ENCODE measurements around the gene OASL.

Gene OASL

DNA sequence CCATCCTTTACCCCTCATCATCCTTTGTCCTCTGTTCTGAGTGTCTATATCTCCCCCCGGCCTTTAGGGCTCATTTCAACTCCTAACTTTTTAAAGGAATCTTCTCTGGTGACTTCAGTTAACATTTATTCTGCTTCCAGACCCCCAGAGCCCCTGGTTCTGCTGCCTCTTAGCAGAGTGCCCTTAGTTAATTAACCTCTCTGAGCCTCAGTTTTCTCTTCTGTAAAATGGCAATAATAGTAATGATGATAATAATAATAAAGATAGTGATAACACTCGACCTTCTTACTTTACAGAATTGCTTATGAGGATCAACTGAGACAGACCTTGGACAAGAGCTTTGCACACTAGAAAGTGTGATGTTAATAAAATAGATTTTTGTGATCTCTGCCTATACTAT is 16.3 kb downstream of the OASL start:
- TF ChIP-seq TAF1 (IDR thresholded peaks at IDR 0.05; ENCODE audit: low read depth) (no peak), TCF12 (IDR thresholded peaks at IDR 0.05; ENCODE audit: low read depth) (no peak), CREB1 (IDR thresholded peaks at IDR 0.05; ENCODE audit: low read depth) (no peak), EP300 (IDR thresholded peaks at IDR 0.05; ENCODE audit: borderline replicate concordance) (no peak), NFIC (IDR thresholded peaks at IDR 0.05) (no peak), EGR1 (IDR thresholded peaks at IDR 0.05) (no peak), YY1 (IDR thresholded peaks at IDR 0.05; ENCODE audit: low read depth) (no peak), CEBPB (IDR thresholded peaks at IDR 0.05) (no peak), ZBTB7A (IDR thresholded peaks at IDR 0.05; ENCODE audit: low read depth) (no peak), FOXM1 (IDR thresholded peaks at IDR 0.05; ENCODE audit: borderline replicate concordance, low read depth) (no peak), RAD21 (IDR thresholded peaks at IDR 0.05; ENCODE audit: low read depth) (no peak), TEAD4 (IDR thresholded peaks at IDR 0.05) (no peak)
- TF ChIP-seq, protein P1, sequence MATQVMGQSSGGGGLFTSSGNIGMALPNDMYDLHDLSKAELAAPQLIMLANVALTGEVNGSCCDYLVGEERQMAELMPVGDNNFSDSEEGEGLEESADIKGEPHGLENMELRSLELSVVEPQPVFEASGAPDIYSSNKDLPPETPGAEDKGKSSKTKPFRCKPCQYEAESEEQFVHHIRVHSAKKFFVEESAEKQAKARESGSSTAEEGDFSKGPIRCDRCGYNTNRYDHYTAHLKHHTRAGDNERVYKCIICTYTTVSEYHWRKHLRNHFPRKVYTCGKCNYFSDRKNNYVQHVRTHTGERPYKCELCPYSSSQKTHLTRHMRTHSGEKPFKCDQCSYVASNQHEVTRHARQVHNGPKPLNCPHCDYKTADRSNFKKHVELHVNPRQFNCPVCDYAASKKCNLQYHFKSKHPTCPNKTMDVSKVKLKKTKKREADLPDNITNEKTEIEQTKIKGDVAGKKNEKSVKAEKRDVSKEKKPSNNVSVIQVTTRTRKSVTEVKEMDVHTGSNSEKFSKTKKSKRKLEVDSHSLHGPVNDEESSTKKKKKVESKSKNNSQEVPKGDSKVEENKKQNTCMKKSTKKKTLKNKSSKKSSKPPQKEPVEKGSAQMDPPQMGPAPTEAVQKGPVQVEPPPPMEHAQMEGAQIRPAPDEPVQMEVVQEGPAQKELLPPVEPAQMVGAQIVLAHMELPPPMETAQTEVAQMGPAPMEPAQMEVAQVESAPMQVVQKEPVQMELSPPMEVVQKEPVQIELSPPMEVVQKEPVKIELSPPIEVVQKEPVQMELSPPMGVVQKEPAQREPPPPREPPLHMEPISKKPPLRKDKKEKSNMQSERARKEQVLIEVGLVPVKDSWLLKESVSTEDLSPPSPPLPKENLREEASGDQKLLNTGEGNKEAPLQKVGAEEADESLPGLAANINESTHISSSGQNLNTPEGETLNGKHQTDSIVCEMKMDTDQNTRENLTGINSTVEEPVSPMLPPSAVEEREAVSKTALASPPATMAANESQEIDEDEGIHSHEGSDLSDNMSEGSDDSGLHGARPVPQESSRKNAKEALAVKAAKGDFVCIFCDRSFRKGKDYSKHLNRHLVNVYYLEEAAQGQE (IDR thresholded peaks at IDR 0.05; ENCODE audit: low read depth) = no peak
- TF ChIP-seq, protein P2, sequence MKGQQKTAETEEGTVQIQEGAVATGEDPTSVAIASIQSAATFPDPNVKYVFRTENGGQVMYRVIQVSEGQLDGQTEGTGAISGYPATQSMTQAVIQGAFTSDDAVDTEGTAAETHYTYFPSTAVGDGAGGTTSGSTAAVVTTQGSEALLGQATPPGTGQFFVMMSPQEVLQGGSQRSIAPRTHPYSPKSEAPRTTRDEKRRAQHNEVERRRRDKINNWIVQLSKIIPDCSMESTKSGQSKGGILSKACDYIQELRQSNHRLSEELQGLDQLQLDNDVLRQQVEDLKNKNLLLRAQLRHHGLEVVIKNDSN (IDR thresholded peaks at IDR 0.05) = no peak
- TF ChIP-seq, protein P3, sequence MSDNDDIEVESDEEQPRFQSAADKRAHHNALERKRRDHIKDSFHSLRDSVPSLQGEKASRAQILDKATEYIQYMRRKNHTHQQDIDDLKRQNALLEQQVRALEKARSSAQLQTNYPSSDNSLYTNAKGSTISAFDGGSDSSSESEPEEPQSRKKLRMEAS (IDR thresholded peaks at IDR 0.05) = no peak

DNA sequence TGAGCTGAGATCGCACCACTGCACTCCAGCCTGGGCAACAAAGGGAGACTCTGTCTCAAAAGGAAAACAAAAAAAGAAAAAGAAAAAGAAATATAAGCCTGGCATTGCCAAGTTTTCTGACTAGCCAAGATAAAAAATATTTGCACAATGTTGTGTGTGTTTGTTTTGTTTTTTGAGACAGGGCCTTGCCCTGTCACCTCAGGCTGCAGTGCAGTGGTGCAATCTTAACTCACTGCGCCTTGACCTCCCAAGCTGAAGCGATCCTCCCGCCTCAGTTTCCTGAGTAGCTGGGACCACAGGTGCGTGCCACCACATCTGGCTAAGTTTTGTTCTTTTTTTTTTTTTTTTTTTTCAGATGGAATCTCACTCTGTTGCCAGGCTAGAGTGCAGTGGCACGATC is 17.3 kb downstream of the OASL start:
- TF ChIP-seq NFIC (IDR thresholded peaks at IDR 0.05) (no peak), CREB1 (IDR thresholded peaks at IDR 0.05; ENCODE audit: low read depth) (no peak), ZBTB7A (IDR thresholded peaks at IDR 0.05; ENCODE audit: low read depth) (no peak), TEAD4 (IDR thresholded peaks at IDR 0.05) (no peak), CEBPB (IDR thresholded peaks at IDR 0.05) (no peak)
- TF ChIP-seq, protein P3 (IDR thresholded peaks at IDR 0.05) = no peak
- TF ChIP-seq, protein P1 (IDR thresholded peaks at IDR 0.05; ENCODE audit: low read depth) = no peak

DNA sequence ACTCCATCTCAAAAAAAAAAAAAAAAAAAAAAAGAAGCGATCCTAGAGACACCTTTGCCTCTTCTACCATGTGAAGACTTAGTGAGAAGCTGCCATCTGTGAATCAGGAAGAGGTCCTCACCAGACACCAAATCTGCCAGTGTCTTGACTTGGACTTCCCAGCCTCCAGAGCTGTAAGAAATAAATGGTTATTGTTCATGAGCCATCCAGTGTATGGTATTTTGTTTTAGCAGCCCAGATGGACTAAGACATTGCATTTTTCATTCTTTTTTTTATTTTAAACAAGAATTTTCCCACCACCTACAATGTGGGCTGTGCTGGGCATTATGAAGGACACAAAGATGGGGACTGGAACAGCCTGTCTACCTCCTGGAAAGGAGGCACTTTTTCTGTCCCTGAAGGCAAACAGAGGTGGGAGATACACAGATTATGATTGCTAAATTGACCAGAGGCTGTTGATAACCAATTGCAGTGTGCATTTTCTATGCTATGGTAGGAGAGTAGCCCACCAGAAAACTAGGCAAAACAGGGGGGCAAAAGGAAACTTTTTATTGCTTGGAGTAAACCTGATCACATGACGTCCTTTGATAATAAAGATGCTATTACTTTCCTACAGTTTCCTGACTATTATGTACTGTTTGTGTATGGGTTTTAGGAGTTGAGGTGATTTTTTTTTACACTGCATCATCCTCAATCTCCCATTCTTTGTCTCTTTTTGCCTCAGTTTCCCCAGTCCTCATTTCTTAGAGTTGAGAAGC is 20.0 kb downstream of the OASL start:
- no peak for TF ChIP-seq EP300 (IDR thresholded peaks at IDR 0.05; ENCODE audit: borderline replicate concordance)

DNA sequence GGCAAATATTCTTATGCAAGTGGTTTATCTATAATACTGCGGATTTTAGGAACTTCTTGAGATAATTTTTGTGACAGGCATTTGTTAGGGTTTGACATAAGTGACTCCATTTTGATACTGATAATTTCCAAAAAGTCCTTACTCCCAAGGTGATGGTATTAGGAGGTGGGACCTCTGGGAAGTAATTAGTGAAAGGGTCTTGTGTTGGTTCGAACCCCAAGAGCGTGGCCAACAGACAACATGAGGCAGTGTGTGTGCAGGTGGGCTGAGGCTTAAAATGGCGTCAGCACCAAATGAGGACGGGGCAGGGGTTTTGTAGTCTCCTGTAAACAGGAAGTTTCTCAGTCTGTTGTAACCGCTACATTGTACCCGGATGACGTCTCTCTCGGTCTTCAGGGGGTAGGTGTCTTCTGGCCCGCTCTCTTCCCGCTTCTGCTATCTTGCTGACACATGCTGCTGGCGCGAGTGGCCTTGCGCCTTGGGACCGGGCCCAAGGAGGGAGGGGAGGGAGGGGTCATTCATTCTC is 21.0 kb downstream of the OASL start:
- TF ChIP-seq NFIC (IDR thresholded peaks at IDR 0.05) (no peak), TAF1 (IDR thresholded peaks at IDR 0.05; ENCODE audit: low read depth) (no peak), EGR1 (IDR thresholded peaks at IDR 0.05) (no peak), TCF12 (IDR thresholded peaks at IDR 0.05; ENCODE audit: low read depth) (no peak)
- TF ChIP-seq, protein P2 (IDR thresholded peaks at IDR 0.05) = no peak

DNA sequence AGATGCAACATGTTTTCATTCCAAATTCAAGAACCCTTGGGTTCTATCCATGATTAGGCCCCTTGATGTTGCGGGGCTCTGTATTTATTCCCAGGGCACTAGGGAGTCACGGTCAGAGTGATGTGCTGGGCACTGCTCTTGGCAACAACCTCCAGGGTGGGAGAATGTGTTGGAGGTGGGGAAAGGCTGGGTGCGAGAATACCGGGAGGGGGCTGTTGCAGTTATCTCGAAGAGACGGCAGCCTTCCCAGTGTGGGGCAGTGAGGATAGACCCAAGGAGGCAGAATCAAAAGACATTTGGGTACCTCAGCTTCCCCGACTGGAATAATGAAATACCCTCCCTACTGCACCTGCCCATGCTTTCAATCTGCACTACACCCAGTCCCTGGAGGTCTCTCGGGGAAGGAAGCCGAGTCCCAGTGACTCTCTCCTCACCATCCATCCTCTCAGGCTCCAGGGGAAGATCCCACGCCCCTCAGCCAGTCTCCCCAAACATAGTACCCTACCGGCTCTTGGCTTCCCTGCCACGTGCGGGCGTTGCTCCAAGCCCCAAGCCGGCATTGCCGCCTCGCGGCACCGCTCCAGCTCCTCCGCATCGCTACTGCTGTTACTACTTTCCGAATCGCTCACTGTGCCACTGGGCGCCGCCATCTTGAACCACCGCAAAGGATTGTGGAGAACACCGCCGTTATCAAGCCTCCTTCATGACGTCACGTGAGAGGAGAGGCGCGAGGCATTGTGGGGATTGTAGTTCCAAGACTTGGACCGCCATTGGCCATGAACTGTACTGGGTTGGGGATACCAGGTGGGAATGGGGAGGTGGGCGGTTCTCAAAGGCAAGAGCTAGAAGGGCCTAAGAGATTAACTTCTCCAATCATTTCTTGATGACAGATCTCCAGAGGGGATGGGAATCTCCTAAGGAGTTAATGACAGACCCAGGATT is 22.9 kb downstream of the OASL start, which contains the start of gene C12orf43:
TSS of gene C12orf43 (minus strand) at position 663 of the 942 bp plus-strand sequence. CDS start at position 650, 13 bp downstream.
- TF ChIP-seq YY1 (IDR thresholded peaks at IDR 0.05; ENCODE audit: low read depth) (peak; percentile 99), TAF1 (IDR thresholded peaks at IDR 0.05; ENCODE audit: low read depth) (peak; percentile 91), EGR1 (IDR thresholded peaks at IDR 0.05) (0 out of 2 replicates have a peak, but pooled peaks have one; percentile 32), TEAD4 (IDR thresholded peaks at IDR 0.05) (no peak), FOXM1 (IDR thresholded peaks at IDR 0.05; ENCODE audit: borderline replicate concordance, low read depth) (no peak), CREB1 (IDR thresholded peaks at IDR 0.05; ENCODE audit: low read depth) (peak; percentile 87), TCF12 (IDR thresholded peaks at IDR 0.05; ENCODE audit: low read depth) (peak; percentile 46; the same call in 1 of the 2 replicates)
- TF ChIP-seq, protein P1 (IDR thresholded peaks at IDR 0.05; ENCODE audit: low read depth) = no peak
- TF ChIP-seq, protein P2 (IDR thresholded peaks at IDR 0.05) = peak; percentile 96
- TF ChIP-seq, protein P3 (IDR thresholded peaks at IDR 0.05) = peak; percentile 64
